Left colon (tissue), 2 donors: Measurements from ENCODE around the gene STRA8. TPM values are rescaled to one million over a fixed set of nuclear protein-coding genes. Genes with fewer than 3 reads are reported as not detected.

Source experiments
- ATAC-seq: fragments of 200-7000 bp; cut with Tn5 transposase; one replicate; pipeline ENCODE4 v1.9.1; 2020; ENCODE audit warnings: mild to moderate bottlenecking, moderate library complexity
- DNase-seq, 2 donors: peaks; one replicate each; pipeline ENCODE4 v3.0.0-alpha.2; 2020
- intact Hi-C, 2 donors: fragments of 100-400 bp; cut with DNase I in 1 of 2; cut with micrococcal nuclease in 1 of 2; formaldehyde crosslinking; loops; one replicate each; pipeline versions ENCODE4 v1.11.2 to v1.14.0; 2022; cut with DNase I, micrococcal nuclease
- total RNA-seq, 2 donors: library from RNA; stranded (reverse); fragmentation: NEBNext Ultra II Directional; extraction: Animal tissue kit (Norgen Biotek cat#: 25700); gene quantifications; one replicate each; pipeline ENCODE4 v1.2.1, GENCODE V29; 2021
- donor health status: DM: no; HTN: no; CAD: no.
- donor health status: DM: yes; HTN: yes; CAD: no.

STRA8 gene
- total RNA-seq, 2 donors from 2014 or later, result not detected

DNA sequence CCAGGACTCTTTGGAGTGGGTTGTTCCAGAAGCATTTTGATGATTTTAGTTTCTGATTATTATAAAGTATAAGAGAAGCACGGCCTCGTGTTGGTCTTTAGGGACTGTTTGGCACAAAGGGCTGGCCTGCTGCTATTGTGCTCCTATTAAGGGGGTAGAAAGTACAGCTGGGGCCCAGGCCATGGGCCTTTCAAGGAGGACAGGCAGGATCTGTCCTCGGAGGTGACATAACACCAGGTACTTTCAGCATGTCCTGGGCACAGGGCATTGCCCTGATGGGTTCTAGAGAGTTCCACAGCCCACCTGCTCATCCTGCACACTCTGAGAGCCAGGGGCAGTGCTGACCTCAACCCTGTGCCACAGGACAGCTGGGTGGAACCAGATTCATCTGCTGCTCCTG is 24.9 kb downstream of the STRA8 start:
- DNase-seq (no peak), ATAC-seq (no peak)
- intact Hi-C loops, result no loop called here

DNA sequence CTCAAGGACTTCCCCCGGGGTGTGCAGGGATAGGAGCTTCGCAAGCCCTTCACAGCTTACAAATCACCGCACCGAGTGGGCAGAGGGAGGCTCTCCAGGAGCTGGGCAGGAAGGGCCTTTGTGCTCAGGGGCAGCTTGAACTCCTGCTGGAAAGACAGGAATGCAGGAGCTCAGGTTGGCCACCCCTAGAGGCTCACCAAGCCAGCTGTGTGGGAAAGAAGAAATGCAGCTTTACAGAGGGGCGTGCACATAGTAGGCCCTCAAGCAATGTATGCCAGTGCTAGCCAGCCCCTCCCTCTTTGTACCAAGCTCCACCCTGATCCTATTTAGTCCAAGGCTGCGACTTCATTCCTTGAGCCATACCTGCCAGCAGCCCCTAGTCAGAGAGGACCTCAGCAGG is 26.1 kb downstream of the STRA8 start:
- intact Hi-C loops, result no loop called here
- DNase-seq (no peak), ATAC-seq (no peak)

DNA sequence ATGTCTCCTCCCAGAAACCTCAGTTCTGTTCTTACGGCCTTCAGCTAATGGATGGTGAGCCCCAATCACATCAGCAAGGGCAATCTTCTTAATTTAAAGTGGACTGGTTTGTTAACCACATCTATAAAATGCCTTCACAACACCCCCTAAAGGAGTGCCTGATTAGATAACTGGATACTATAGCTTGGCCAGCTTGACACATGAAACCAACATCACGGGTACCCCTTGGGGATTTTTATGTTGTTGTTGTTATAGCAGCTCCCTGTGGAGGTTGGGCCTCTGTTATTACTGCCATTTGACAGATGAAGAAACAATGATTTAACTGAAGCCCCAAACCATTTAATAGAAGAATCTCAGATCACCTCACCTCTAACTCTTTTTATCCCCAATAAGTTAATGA is 26.8 kb downstream of the STRA8 start:
- DNase-seq (no peak), ATAC-seq (no peak)
- intact Hi-C loops, result no loop called here

DNA sequence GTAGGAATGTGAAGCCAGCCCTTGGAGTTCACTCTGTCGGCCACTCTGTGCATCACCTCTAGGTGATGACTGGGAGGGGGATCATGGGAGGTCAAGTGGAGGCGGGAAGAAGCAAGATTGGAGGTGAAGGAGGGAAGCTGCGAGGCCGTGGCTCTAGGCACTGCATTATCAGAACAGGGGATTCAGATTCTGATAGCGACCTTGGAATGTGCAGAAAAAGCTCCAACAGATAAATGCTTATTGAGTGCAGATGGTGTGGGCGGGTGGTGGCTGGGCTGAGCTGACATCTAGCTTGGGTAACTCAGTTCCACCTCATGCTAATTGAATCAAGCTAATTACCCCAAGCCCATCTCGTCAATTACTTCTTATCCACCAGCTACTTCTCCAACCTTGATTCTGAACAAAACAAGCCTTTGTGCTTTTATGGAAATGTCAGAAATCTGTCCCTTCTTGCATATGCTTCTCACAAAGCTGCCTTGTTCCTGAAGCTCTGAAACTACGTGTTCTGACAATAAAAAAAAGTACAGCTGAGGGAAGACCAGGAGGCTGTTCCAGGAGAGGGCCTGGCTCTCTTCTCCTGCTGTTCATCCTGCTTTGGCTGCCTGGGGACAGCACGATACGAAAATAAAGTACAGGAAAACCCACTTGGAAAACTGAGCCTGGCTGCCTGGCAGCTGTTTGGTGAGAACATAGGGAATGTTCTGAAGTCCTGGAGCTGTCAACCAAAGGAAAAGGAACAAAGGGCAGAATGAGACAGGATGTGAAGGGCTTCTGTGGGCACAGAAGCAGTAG is 27.5 kb downstream of the STRA8 start:
- no peak for ATAC-seq
- intact Hi-C loops, result no loop called here
- DNase-seq, result no peak

DNA sequence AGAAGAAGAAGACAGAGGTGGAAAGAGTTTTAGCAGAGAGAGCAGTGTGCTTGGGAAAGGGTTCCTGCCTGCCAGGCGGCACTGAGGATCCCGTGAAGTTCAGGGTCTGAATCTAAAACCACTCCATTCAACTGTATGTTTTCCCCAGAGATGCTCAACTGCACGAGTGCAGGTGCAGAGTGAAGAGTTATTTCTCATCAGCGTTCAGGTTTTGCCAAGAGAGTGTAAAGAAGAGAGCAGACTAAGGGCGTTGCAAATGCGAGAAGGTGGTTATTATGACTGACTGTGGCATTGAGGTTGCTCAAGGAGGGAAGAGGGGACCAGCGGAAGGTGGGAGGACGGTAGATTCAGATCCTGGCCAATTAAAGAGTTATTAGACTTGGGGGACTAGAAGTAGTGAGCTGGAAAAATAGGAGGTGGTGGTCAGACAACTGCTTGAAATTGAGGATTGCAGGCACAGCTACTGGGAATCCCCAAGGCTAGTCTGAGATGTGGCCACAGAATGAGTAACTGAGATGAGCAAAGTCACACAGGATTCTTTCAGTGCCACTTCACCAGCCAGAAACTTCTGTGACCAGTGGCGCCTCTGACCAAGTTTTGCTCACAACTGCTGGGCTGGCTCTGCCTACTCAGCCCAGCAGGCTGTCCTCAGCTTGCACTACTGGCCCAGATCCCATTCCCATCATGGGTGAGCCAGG is 29.1 kb downstream of the STRA8 start:
- ATAC-seq, result no peak
- intact Hi-C loops, result no loop called here

DNA sequence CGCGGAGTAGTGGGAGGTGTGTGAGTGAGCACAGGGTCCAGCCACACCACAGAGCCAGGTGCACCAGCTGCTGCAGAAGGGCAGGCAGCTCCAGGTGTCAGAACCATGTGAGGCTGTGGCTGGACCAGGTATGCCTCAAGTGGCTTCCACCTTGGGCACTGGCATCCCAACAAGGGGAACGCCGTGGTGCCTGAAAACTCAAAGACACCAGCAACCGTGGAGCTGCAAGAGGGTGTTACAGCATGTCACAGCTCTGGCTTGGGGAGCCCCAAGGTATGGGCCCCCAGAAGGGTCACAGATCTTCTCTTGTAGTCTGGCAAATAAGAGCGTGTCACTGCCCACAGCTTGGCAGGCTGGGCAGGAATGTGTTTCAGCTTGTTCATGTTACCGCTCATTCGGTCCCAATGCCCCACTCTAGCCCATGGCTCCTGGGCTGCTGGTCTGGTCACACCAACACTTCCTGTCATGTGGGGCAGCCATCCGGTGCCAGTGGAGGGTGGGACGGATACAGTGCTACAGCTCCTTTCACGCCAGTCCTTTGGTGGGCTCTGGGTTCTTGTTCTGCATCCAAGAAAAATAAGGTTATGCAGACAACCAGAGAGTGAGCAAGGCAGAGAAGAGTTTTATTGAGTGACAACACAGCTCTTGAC is 29.8 kb downstream of the STRA8 start:
- DNase-seq (no peak), ATAC-seq (no peak)
- intact Hi-C loops, result no loop called here

More for the DNA sequence above, 29.1 kb downstream of the STRA8 start:
- no peak for DNase-seq

DNA sequence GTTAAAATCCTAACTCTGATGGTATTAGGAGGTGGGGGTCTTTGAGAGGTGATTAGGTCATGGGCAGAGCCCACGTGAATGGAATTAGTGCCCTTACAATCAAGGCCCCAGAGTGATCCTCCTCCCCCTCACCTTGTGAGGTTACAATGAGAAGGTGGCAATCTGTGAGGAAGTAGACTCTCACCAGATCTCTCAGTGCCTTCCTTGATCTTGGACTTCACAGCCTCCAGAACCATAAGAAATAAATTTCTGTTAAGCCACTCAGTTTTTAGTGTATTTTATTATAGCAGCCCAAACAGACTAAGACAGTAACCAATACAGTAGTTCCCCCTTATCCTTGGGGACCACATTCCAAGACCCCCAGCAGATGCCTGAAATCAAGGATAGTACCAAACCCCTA is 32.0 kb downstream of the STRA8 start:
- DNase-seq, result no peak
- intact Hi-C loops, result no loop called here
- no peak for ATAC-seq

DNA sequence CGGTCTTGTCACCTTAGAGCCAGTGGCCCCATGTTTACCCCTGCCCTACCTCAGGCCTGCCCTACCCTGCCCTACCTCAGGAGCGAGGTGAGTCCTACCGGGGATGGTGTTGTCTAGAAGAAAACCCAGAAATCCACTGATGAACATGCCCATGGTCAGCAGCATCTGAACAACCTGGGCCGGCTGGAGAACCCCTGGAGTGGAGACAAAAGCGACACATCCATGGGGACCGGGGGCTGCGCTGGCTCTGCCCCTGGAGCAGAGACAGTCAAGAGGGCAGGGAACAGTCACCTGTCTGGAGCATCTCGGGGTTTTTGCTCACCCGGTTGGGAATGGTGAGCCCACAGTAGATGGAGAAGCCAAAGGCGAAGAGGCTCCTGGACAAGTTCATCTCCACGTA is 36.3 kb downstream of the STRA8 start:
- DNase-seq, result no peak
- ATAC-seq, result no peak
- intact Hi-C loops, result loop anchor here in 1 of 2 donors (10.0 kb wide), 1 partner anchor 375 kb away; no protein-coding TSS in a partner anchor

DNA sequence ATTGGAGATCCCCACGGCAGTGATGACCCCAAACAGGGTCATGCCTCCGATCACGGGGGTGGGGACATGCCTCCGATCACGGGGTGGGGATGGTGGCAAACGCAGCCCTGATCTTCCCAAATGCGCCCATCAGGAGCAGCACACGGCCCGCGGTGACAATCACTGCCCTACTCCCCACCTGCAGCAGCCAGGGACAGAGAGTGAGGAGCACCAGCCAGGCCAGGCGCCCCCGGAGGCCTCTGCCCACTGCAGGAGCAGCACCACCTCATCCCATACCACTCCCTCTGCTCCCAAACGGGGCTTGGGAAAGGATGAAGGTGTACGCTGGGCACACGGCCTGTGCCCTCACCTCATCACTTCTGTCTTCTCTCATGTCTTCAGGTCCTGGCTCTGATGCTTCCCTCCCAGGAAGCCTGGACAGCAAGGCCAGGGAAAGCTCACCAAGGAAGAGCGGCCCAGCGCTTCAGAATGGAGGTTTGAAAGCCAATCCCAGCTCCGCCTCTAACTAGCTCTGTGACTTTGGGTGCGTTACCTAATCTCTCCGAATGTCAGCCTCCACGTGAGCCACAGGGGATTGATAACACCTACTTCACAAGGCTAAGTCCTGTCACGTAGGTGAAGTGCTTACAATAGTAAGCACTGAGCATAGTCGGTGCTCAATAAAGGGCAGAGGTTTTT is 37.1 kb downstream of the STRA8 start:
- DNase-seq, result no peak
- intact Hi-C loops, result loop anchor here in 1 of 2 donors (10.0 kb wide), 1 partner anchor 374 kb away; no protein-coding TSS in a partner anchor
- ATAC-seq, result no peak

DNA sequence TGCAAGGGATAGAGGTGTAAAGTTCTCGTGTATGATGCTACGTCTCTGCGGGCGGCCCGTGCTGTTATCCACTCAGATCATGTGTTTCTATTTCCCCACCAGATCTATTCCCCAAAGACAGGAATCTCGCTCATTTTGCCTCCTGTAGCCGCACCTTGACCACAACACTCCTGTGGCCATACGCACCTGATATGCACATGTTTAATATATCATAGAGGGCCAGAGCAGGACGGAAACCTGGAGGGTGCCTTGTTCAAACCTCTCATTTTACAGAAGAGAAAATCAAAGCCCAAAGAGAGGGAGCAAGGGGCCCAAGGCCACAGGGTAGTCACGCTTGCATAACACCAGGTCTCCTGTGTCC is 37.6 kb downstream of the STRA8 start:
- DNase-seq, result no peak
- ATAC-seq, result no peak
- intact Hi-C loops, result loop anchor here in 1 of 2 donors (10.0 kb wide), 1 partner anchor 374 kb away; no protein-coding TSS in a partner anchor

DNA sequence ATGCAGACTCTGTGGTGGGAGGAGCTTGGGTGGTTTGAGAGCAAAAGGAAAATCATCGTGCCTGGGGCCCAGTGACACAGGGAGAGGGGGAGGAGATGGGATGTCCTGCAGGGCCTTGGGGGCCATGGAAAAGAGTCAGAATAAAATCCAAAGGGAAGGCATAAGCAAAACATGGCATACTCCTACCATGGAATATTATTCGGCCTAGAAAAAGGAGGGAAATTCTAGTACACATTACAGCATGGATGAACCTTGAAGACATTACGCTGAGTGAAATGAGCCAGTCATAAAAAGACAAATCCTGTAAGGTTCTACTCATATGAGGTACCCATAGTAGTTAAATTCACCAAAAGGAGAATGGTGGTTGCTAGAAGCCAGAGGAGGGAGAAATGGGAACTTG is 38.7 kb downstream of the STRA8 start:
- DNase-seq (no peak), ATAC-seq (no peak)
- intact Hi-C loops, result loop anchor here in 1 of 2 donors (10.0 kb wide), 1 partner anchor 372 kb away; no protein-coding TSS in a partner anchor

DNA sequence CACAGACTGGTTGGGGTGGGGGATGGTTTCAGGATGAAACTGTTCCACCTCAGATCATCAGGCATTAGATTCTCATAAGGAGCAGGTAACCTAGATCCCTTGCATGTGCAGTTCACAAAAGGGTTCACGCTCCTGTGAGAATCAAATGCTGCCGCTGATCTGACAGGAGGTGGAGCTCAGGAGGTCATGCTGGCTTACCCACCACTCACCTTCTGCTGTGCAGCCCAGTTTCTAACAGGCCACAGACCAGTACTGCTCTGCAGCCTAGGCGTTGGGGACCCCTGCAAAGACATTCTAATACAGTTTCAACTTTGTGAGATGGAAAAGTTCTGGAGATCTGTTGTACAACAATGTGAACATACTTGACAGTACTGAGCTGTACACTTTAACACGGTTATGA is 39.9 kb downstream of the STRA8 start:
- intact Hi-C loops, result loop anchor here in 1 of 2 donors (10.0 kb wide), 1 partner anchor 371 kb away; no protein-coding TSS in a partner anchor
- no peak for DNase-seq
- ATAC-seq, result no peak

DNA sequence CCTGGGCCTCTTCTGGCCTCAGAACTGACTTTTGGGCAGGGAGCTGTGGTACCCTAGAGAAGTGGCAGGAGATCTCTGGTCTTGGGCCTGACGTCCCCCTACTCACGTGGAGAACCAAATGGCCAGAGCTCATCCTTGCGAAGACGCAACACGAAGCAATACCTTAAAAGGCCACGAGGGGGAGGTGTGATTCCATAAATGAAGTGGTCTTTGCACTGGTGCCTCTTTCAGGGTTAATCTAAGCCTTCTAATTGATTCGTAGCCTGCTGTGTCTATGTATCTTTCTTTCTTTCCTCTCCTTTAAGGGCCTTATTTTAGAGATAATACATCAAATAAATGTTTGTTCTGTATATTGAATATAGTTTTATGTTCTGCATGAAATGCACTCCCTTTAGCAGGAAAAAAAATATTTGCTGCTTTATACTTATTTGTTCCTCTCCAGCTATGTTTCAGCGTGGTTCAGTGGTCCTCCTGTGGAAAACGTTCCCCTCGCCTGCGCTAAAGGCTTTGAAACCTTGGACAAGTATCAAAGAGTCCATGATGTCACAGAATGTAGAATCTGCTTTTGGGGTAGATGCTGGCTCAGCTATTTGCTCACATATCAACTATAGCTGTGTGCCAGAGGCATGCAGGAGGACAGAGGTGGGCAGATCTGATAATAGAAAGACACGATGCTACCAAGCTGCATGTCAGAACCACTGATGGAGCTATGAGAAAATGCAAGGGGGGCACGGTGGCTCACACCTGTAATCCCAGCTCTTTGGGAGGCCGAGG is 41.0 kb downstream of the STRA8 start:
- intact Hi-C loops, result loop anchor here in 1 of 2 donors (10.0 kb wide), 1 partner anchor 370 kb away; no protein-coding TSS in a partner anchor
- ATAC-seq (peak; percentile 73), DNase-seq (peak in 1 of 2 donors; percentile 75)

DNA sequence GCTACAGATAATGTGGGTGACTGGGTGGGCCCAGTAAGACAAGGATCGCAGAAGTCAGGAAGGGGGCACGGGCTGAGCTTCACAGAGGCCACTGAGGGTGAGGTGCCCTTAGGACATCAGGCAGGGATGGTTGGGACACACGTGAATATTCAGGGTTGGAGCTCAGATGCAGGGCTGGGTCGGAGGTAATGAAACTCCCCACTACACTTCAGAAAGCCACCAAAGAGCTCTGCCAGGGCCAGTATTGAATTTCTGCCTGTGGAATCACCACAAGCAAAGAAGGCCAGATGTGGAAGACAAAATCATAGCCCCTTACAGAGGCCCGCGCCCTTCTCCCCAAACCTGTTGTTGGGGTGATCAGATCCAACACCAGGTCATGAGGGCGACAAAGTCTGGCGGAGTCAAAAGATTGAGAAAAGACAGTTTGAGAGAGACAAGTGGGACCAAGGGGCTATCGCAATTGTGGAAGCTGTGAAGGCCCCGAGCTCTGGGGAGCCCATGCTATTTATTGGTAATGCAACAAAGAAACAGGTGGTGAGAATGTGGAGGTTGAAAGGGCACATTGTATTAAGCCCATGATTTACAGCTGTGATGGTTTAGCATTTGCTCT is 42.4 kb downstream of the STRA8 start:
- ATAC-seq (no peak), DNase-seq (no peak)
- intact Hi-C loops, result loop anchor here in 1 of 2 donors (10.0 kb wide), 1 partner anchor 369 kb away; no protein-coding TSS in a partner anchor

DNA sequence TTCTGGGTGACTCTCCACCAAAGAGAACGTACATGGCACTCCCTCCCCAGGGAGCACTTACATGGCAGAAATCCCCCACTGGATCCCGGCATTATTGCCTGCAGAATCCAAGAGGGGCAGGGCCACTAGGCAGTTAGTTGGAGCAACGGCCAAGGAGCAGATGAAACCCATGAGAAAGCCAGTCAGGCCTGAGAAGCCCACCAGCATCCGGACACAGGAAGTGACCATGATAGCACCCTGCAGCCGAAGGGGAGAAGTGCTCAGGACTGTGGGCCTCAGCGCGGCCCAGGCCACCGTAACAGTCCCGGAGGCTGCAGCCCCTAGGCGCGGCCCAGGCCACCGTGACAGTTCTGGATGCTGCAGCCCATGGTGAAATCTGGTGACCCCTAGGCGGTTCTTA is 43.5 kb downstream of the STRA8 start:
- DNase-seq (no peak), ATAC-seq (no peak)
- intact Hi-C loops, result loop anchor here in 1 of 2 donors (10.0 kb wide), 1 partner anchor 368 kb away; no protein-coding TSS in a partner anchor

DNA sequence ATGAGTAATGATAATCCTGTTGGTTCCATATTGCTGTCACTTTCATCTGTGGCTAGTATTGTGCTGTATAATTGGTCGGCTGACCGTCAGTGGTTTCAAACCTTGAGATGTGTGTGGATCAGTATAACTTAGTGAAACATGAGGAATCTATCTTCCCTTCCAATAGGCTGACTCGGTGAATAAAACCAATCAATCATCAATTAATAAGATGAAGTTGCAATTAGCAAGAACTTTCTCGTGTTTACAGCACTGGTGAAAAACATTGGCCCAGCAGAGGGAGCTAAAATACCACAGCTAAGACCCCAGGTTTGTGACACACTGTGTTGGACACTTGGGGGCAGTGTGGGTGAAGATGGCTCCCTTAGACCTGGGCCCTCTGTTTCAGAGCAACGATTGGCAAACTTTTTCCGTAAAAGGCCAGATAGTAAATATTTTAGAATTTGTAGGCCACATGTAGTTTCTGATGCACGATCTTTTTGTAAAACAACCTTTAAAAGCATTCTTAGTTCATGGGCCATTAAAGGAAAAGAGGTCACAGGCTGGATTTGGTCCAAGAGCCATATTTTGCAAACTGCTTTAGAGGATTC is 47.8 kb downstream of the STRA8 start:
- ATAC-seq, result peak; percentile 96
- peak; percentile 69 to 83 for DNase-seq
- intact Hi-C loops, result loop anchor here in 1 of 2 donors (5.0 kb wide), 1 partner anchor 276 kb away; the partner anchor contains the start of gene NUP205

DNA sequence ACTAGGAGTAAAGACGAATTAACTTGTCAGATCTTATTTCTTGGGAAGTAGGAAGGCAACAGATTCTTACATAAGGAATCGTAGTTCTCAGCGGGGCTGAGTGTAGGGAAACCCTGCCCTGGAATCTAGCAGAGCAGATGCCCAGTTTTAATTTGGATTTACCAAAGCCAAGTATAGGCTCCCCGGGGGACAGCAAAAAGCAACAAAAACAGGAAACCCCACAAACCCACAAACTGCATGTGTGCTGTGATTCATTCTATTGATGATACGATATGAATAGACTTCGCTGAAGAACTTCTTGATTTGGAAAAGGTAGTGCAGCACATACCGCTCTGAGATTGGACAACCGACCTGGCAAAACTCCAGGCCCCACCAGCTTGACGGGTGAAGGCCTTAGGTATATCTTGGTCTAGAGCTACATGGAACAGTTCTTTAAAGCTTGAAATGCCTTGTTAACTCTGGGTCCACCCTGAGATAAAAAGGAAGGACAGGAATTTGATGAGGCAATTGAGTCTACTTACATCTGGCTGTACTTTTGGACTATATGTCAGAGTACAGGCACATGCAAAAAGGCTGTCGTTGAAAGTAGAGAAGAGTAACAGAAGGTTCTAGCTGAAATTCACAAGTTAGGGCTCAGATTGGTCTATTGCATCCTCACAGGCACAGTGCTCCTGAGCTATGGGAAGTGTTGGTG is 49.1 kb downstream of the STRA8 start:
- no peak for DNase-seq
- ATAC-seq, result no peak
- intact Hi-C loops, result loop anchor here in 1 of 2 donors (5.0 kb wide), 1 partner anchor 275 kb away; the partner anchor contains the start of gene NUP205
